Measurements from ENCODE around the gene FBXO46. TPM values are rescaled to one million over a fixed set of nuclear protein-coding genes. Genes with fewer than 3 reads are reported as not detected.
A peak's percentile ranks its signal among the peaks of the same experiment; 100 is the strongest.
"Not testable (repeated sequence)": the region's sequence is repeated elsewhere in the genome, so short reads cannot be mapped to it uniquely, and the experiment has no call there.

The FBXO46 gene
- total RNA-seq, 1 experiment from 2014 or later = 18.8 TPM

- no peak for TF ChIP-seq CTCF (conservative IDR thresholded peaks at IDR 0.05; ENCODE audit: low read depth, low read length)
- no peak for TF ChIP-seq EZH2 (IDR thresholded peaks at IDR 0.05; ENCODE audit: borderline replicate concordance, low read depth, low read length, poor library complexity, severe bottlenecking)
- Histone ChIP-seq H3K4me1 (ENCODE audit: insufficient read depth, low read length, poor library complexity, severe bottlenecking) (no peaks in the 10 kb centered on the region), H3K36me3 (ENCODE audit: insufficient read depth, low read length, poor library complexity, severe bottlenecking) (no peaks in the 10 kb centered on the region), H3K27me3 (replicated peaks; ENCODE audit: insufficient read depth, low read depth, low read length, poor library complexity) (no peaks in the 10 kb centered on the region), H3K4me3 (ENCODE audit: low read depth, low read length, poor library complexity, severe bottlenecking) (no peak overlapping the region), H3K9me3 (ENCODE audit: low read depth, low read length, poor library complexity, severe bottlenecking) (no peaks in the 10 kb centered on the region), H3K27ac (ENCODE audit: low read depth, low read length, poor library complexity, severe bottlenecking) (no peak overlapping the region)
- no peak for DNase-seq (ENCODE audit: low spot score)
- ChIA-PET POLR2A (ENCODE audit: low non-redundant PET) (no interaction called here), CTCF (no interaction called here)
- intact Hi-C loops (cut with micrococcal nuclease; ENCODE audit: unreplicated experiment) = no loop called here
- BruUV-seq (replicated peaks) = no TSS peak
Observed at GRCh38 chr19:45739498-45740439, 9.1 kb upstream of the FBXO46 start.

GRCh38 chr19:45733160-45733810, 2.6 kb upstream of the FBXO46 start, which contains the start of gene MEIOSIN:
TSS of gene MEIOSIN (plus strand) at chr19:45733439. CDS start at chr19:45735377, 1,938 bp downstream.
- H3K9me3 ChIP-seq (ENCODE audit: low read depth, low read length, poor library complexity, severe bottlenecking) = no peaks in the 10 kb centered on the region
- ChIA-PET CTCF (no interaction called here), POLR2A (ENCODE audit: low non-redundant PET) (no interaction called here)
- intact Hi-C loops (cut with micrococcal nuclease; ENCODE audit: unreplicated experiment) = no loop called here
- no peak for TF ChIP-seq CTCF (conservative IDR thresholded peaks at IDR 0.05; ENCODE audit: low read depth, low read length)
- TF ChIP-seq EZH2 (IDR thresholded peaks at IDR 0.05; ENCODE audit: borderline replicate concordance, low read depth, low read length, poor library complexity, severe bottlenecking) = no peak
- H3K27ac ChIP-seq (ENCODE audit: low read depth, low read length, poor library complexity, severe bottlenecking) = no peak within 1 kb of the TSS
- no TSS peak for BruUV-seq (replicated peaks)
- H3K4me3 ChIP-seq (ENCODE audit: low read depth, low read length, poor library complexity, severe bottlenecking) = no peak within 1 kb of the TSS
- no peaks in the 10 kb centered on the region for H3K36me3 ChIP-seq (ENCODE audit: insufficient read depth, low read length, poor library complexity, severe bottlenecking)
- peaks cover 14% of the 10 kb centered on the region for H3K4me1 ChIP-seq (ENCODE audit: insufficient read depth, low read length, poor library complexity, severe bottlenecking)
- no peaks in the 10 kb centered on the region for H3K27me3 ChIP-seq (replicated peaks; ENCODE audit: insufficient read depth, low read depth, low read length, poor library complexity)
- no peak for DNase-seq (ENCODE audit: low spot score)

- intact Hi-C loops (cut with micrococcal nuclease; ENCODE audit: unreplicated experiment) = no loop called here
- H3K36me3 ChIP-seq (ENCODE audit: insufficient read depth, low read length, poor library complexity, severe bottlenecking) = no peaks in the 10 kb centered on the region
- H3K4me1 ChIP-seq (ENCODE audit: insufficient read depth, low read length, poor library complexity, severe bottlenecking) = peaks cover 16% of the 10 kb centered on the region
- DNase-seq (ENCODE audit: low spot score) = no peak
- no peak for TF ChIP-seq CTCF (conservative IDR thresholded peaks at IDR 0.05; ENCODE audit: low read depth, low read length)
- TF ChIP-seq EZH2 (IDR thresholded peaks at IDR 0.05; ENCODE audit: borderline replicate concordance, low read depth, low read length, poor library complexity, severe bottlenecking) = no peak
- POLR2A ChIA-PET (ENCODE audit: low non-redundant PET) = no interaction called here
- TSS peak; percentile 52 for BruUV-seq (replicated peaks)
- H3K9me3 ChIP-seq (ENCODE audit: low read depth, low read length, poor library complexity, severe bottlenecking) = no peaks in the 10 kb centered on the region
- peak overlapping the region; percentile 77 for H3K27ac ChIP-seq (ENCODE audit: low read depth, low read length, poor library complexity, severe bottlenecking)
- H3K27me3 ChIP-seq (replicated peaks; ENCODE audit: insufficient read depth, low read depth, low read length, poor library complexity) = no peaks in the 10 kb centered on the region
- CTCF ChIA-PET = no interaction called here
- H3K4me3 ChIP-seq (ENCODE audit: low read depth, low read length, poor library complexity, severe bottlenecking) = peak overlapping the region; percentile 79
Observed at GRCh38 chr19:45729800-45730290, 851 bp downstream of the FBXO46 start.

GRCh38 chr19:45728683-45729082, 2.0 kb downstream of the FBXO46 start:
- peaks cover 16% of the 10 kb centered on the region for H3K4me1 ChIP-seq (ENCODE audit: insufficient read depth, low read length, poor library complexity, severe bottlenecking)
- H3K27ac ChIP-seq (ENCODE audit: low read depth, low read length, poor library complexity, severe bottlenecking); intact Hi-C loops (cut with micrococcal nuclease; ENCODE audit: unreplicated experiment); BruUV-seq (replicated peaks); H3K9me3 ChIP-seq (ENCODE audit: low read depth, low read length, poor library complexity, severe bottlenecking); DNase-seq (ENCODE audit: low spot score); H3K4me3 ChIP-seq (ENCODE audit: low read depth, low read length, poor library complexity, severe bottlenecking); H3K27me3 ChIP-seq (replicated peaks; ENCODE audit: insufficient read depth, low read depth, low read length, poor library complexity); H3K36me3 ChIP-seq (ENCODE audit: insufficient read depth, low read length, poor library complexity, severe bottlenecking): not testable (repeated sequence)
- CTCF ChIA-PET = interaction anchor here (0.6 kb wide), 1 partner anchor 348 kb away, joined by 3 read pairs; no protein-coding TSS in a partner anchor
- POLR2A ChIA-PET (ENCODE audit: low non-redundant PET) = interaction anchor here (0.6 kb wide), 1 partner anchor 15 kb away, joined by 6 read pairs; no protein-coding TSS in a partner anchor

- H3K9me3 ChIP-seq (ENCODE audit: low read depth, low read length, poor library complexity, severe bottlenecking); POLR2A ChIA-PET (ENCODE audit: low non-redundant PET); H3K27ac ChIP-seq (ENCODE audit: low read depth, low read length, poor library complexity, severe bottlenecking); DNase-seq (ENCODE audit: low spot score); BruUV-seq (replicated peaks); intact Hi-C loops (cut with micrococcal nuclease; ENCODE audit: unreplicated experiment); CTCF ChIA-PET; H3K36me3 ChIP-seq (ENCODE audit: insufficient read depth, low read length, poor library complexity, severe bottlenecking); H3K4me3 ChIP-seq (ENCODE audit: low read depth, low read length, poor library complexity, severe bottlenecking); H3K27me3 ChIP-seq (replicated peaks; ENCODE audit: insufficient read depth, low read depth, low read length, poor library complexity): not testable (repeated sequence)
- H3K4me1 ChIP-seq (ENCODE audit: insufficient read depth, low read length, poor library complexity, severe bottlenecking) = peaks cover 14% of the 10 kb centered on the region
Observed at GRCh38 chr19:45720065-45720464, 10.6 kb downstream of the FBXO46 start.

Measured in A673 (cell line).